Activated CD8-positive, alpha-beta memory T cell treated with anti-CD3 and anti-CD28 coated beads, Interleukin-2, amount 50 U/mL, for 24 hours (primary cell): ENCODE data around the gene ACTN1.

Experiments
- DNase-seq: peaks from one replicate; pipeline ENCODE4 v3.0.0-alpha.2; 2020; ENCODE audit errors: extremely low read depth

The ACTN1 gene

DNA sequence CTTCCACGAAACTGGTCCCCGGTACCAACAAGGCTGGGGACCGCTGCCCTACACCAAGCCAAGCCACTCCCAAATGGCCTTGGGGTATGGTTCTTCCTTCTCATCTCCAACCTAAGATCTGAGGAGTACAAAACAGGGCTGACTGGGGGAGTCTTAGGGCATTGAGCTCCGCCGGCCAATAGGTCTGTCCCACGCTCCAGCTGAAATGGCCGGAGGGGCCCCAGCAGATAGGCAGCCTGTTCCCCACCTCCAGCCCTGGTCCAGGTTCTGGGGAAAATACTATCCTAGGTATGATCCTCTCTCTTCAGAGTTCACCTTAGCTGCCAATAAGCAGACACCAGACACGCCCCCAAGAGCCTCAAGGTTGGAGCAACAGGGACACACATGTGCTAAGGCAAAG, 90.2 kb downstream of the ACTN1 start:
- DNase-seq: no peak

- no peak for DNase-seq
Measured at GRCh38 chr14:68888025-68888850, 90.9 kb downstream of the ACTN1 start.

GRCh38 chr14:68886109-68886434, 93.0 kb downstream of the ACTN1 start:
- no peak for DNase-seq

DNA sequence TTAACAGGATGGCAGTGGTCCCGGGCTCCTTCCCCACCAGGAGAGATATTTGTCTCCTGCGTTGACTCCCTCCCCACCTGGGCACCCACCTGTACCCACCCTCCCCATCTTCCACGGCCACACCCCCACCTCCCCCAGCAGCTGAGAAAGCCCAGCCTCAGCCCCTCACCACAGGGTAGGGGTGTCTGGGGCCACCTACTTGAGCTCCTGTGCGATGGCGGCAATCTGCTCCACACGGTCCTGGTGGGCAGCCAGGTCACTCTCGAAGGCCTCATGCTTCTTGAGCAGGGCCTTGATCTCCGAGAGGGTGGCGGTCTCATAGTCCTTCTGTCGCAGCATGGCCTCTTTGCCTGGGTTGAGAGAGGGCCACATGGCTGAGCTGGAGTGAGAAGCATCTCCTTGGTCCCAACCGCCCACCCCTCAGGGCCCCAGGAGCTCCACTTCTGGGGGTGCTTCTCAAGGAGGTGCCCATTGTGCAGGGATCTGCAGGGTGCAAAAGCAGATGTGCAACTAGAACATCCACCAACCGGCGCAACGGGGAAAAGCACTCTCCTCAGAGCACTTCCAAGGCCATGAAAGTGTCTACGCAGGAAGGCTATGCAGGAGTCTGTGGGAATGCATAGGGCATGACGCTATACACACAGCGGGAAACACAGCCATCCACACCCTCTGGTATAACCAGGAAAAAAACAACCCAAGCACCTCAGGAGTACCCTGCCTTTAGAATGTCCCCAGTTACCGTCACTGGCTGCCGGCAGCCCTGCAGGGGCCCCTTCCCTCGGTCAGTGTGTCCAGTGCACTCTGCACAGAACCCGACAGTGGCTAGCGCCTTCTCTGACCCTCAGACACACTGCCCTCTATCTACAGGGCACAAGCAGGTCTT, 93.6 kb downstream of the ACTN1 start:
- DNase-seq: no peak

GRCh38 chr14:68884031-68885030, 94.8 kb downstream of the ACTN1 start:
- no peak for DNase-seq

GRCh38 chr14:68882235-68882634, 96.9 kb downstream of the ACTN1 start:
- no peak for DNase-seq

- no peak for DNase-seq
Measured at GRCh38 chr14:68881396-68881795, 97.7 kb downstream of the ACTN1 start.

DNA sequence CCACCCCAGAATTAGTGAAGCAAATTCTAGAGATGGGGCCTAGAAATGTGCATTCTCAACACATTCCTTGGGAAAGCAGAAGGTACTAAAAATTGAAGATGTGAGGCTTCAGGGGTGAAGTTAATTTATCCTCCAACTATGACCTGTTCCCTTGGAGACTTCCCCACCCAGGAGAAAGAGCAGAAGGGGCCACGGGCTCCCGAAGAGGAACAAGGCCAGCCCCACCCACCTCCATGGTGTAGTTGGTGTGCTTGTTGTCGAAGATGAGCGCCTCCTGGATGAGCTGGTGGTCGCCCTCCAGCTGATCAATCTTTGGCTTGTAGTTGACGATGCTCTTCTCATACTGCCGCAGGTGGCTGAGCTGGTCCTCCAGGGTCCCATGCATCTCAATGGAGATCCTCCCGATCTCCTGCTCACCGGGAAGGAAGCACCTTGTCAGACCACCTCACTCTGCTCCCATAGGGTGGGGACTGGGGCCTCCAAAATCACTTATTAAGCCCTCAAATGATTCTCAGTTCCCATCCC, 98.5 kb downstream of the ACTN1 start:
- no peak for DNase-seq

- DNase-seq: no peak
Measured at GRCh38 chr14:68879841-68880575, 99.1 kb downstream of the ACTN1 start.

GRCh38 chr14:68879321-68879781, 99.8 kb downstream of the ACTN1 start:
- DNase-seq: no peak

GRCh38 chr14:68878908-68879307, 100.2 kb downstream of the ACTN1 start:
- no peak for DNase-seq

GRCh38 chr14:68877993-68878575, 101.0 kb downstream of the ACTN1 start:
- DNase-seq: no peak

DNA sequence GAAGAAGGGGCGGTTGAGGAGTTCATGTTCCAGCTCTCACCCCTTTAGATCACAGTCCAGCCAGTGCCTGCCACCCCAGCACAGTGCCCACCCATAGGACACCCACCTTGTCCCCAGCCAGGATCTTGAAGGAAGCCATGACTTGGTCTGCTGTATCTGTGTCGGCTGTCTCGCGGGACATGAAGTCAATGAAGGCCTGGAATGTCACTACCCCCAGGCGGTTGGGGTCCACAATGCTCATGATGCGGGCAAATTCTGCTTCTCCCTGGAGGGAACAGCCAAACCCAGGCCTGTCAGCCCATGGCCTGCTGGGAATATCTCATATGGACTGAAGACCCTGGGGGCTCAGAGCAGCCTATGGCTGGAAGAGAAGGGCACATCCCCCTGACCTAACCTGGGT, 102.1 kb downstream of the ACTN1 start:
- DNase-seq: no peak

- DNase-seq: no peak
Measured at GRCh38 chr14:68874746-68875155, 104.4 kb downstream of the ACTN1 start.

- no peak for DNase-seq
Measured at GRCh38 chr14:68873376-68873775, 105.7 kb downstream of the ACTN1 start.

DNA sequence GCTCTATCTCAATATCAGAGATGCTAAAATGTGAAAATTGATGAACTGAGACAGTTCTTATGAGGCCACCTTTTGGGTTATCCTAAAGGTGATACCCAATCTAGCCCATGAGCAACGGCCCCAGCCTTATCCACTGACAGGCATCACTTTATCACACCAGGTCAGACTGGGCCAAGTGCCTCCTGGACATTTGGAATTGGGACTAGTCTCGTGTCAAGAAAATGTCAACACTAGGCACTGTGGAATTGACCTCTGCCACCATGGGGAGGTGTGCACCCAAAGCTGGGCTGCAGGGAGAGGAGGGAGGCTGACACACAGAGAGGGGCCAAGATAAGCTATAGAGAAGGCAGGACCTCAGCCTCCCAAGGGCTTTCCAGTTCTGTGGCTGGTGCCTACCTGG, 107.7 kb downstream of the ACTN1 start:
- no peak for DNase-seq

GRCh38 chr14:68866991-68867533, 112.0 kb downstream of the ACTN1 start:
- no peak for DNase-seq

DNA sequence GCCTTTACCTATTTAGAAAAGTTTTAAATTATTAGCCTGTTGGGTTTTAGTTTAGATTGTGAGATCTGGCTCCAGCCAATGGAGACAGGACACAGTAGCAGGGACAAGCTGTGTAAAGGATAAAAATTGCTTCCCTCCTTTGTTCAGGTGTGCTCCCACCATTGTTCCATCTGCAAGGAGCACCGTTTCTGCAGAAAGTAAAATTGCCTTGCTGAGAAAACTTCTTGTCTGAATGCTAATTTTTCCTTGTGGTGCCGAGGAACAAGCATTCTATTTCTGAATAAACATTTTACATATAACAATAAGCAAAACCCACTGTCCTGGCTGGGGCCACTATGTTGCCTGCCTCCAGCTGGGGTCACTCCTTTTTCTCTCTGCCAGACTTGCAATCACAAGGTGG, 113.6 kb downstream of the ACTN1 start:
- no peak for DNase-seq

DNA sequence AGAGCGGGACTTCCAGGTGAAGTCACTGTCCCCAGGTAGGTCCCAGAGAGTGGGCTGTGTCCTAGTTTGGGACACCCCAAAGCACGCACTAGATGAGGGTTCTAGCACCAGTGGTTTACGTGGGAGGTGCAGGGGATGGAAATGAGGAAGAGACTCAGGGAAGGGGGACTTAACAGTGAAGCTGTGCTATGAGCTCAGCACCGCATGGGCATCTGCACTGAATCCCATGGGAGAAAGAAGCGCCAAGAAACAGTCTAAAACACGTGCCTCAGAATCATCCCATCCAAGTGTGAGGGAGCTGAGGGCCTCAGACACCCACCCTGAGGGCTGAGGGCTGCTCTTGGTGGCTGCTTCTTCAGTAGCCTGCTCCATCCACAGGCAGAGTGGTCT, 114.7 kb downstream of the ACTN1 start:
- no peak for DNase-seq
